ENCODE measurements around the gene PDGFRA. TPM values are rescaled to one million over a fixed set of nuclear protein-coding genes. Genes with fewer than 3 reads are reported as not detected.
"Not testable (repeated sequence)": the region's sequence is repeated elsewhere in the genome, so short reads cannot be mapped to it uniquely, and the experiment has no call there.

Gene PDGFRA
- total and polyA plus RNA-seq, 2 donors = 189 to 254 TPM

DNA sequence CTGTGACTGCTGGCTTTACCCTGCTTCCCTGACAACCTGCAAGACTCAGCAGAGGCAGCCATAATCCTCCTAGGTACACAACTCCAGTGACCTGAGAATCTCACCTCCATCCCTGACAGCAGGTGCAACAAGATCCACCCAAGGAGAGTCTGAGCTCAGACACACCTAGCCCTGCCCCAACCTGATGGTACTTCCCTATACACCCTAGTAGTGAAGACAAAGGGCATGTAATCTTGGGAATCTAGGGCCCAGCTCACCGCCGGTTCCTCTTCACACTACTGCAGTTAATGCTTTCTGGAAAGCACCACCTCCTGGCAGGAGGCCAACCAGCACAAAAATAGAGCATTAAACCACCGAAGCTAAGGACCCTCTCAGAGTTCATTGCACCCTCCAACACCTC lies 113.0 kb downstream of the PDGFRA start:
- H3K36me3 ChIP-seq (ENCODE audit: insufficient read depth); H3K4me3 ChIP-seq (ENCODE audit: low read depth, low read length); H3K27ac ChIP-seq (ENCODE audit: low read depth); DNase-seq (ENCODE audit: extremely low spot score); H3K4me1 ChIP-seq (ENCODE audit: insufficient read depth): not testable (repeated sequence)
- 61% methylated on average over 3 of the region's 3 CpGs for WGBS

Other genes with a start within 250 kb of the PDGFRA start
- gene CHIC2, start 164.7 kb upstream of the PDGFRA start, total RNA-seq = 39.5 TPM
- 27.3 TPM for gene CHIC2, start 164.7 kb upstream of the PDGFRA start, polyA plus RNA-seq
- not detected for gene GSX2, start 129.1 kb upstream of the PDGFRA start, total RNA-seq
- gene GSX2, start 129.1 kb upstream of the PDGFRA start, polyA plus RNA-seq = not detected